Smooth muscle cell (in vitro differentiated cells): ENCODE data around the gene ATXN1. TPM values are rescaled to one million over a fixed set of nuclear protein-coding genes. Genes with fewer than 3 reads are reported as not detected.

ENCODE experiments used
- DNase-seq: peaks from one replicate; lab custom pipeline; 2025; ENCODE audit not compliant: unreplicated experiment; lab: John Stamatoyannopoulos, UW
- H2AFZ ChIP-seq: fragments of 200-600 bp; sonication (generic); 2 replicates; pipeline ENCODE4 v1.6.0; 2016; ENCODE audit warnings: antibody characterized with exemption, low read depth, mild to moderate bottlenecking
- H3F3A ChIP-seq: fragments of 200-600 bp; sonication (generic); 2 replicates; pipeline ENCODE4 v1.6.0; 2017; ENCODE audit warnings: antibody characterized with exemption, low read depth
- H3K27ac ChIP-seq: fragments of 200-600 bp; sonication (generic); 2 replicates; pipeline ENCODE4 v1.5.1; 2016; ENCODE audit warnings: low read depth, mild to moderate bottlenecking
- H3K27me3 ChIP-seq: fragments of 200-600 bp; sonication (generic); 2 replicates; pipeline ENCODE4 v1.6.1; 2016; ENCODE audit warnings: low read depth, mild to moderate bottlenecking
- H3K36me3 ChIP-seq: fragments of 200-600 bp; sonication (generic); 2 replicates; pipeline ENCODE4 v1.5.1; 2016; ENCODE audit warnings: low read depth
- H3K4me1 ChIP-seq: fragments of 200-600 bp; sonication (generic); 2 replicates; pipeline ENCODE4 v1.5.1; 2016; ENCODE audit warnings: low read depth
- H3K4me2 ChIP-seq: fragments of 200-600 bp; sonication (generic); 2 replicates; pipeline ENCODE4 v1.6.0; 2016; ENCODE audit warnings: mild to moderate bottlenecking
- H3K4me3 ChIP-seq: fragments of 200-600 bp; sonication (generic); 2 replicates; pipeline ENCODE4 v1.5.1; 2016; ENCODE audit warnings: mild to moderate bottlenecking
- H3K79me2 ChIP-seq: fragments of 200-600 bp; sonication (generic); 2 replicates; pipeline ENCODE4 v1.6.0; 2016; ENCODE audit warnings: low read depth, mild to moderate bottlenecking
- H3K9ac ChIP-seq: fragments of 200-600 bp; sonication (generic); 2 replicates; pipeline ENCODE4 v1.6.0; 2016; ENCODE audit warnings: low read depth
- H3K9me3 ChIP-seq: fragments of 200-600 bp; sonication (generic); replicated peaks from 2 replicates; pipeline ENCODE4 v1.5.1; 2016; ENCODE audit warnings: low read depth
- H4K20me1 ChIP-seq: fragments of 200-600 bp; sonication (generic); 2 replicates; pipeline ENCODE4 v1.6.0; 2016; ENCODE audit warnings: low read depth
- WGBS: methylation state at CpG from one replicate; pipeline ENCODE4 v1.1.7; 2016; ENCODE audit warnings: low lambda C conversion rate; 5-methylcytosine and 5-hydroxymethylcytosine counted together
- polyA plus RNA-seq: library from polyadenylated mRNA; unstranded; fragments of >200 nt; fragmentation: Nextera tagmentation; extraction: Ambion mirVana; gene quantifications from 2 replicates; pipeline ENCODE4 v1.2.1, GENCODE V29; 2016
- total RNA-seq: library from RNA; depleted of rRNA; stranded (reverse); fragments of >200 nt; gene quantifications from 2 replicates; pipeline ENCODE4 v1.2.3, GENCODE V29; 2014
- TF ChIP-seq, protein P1 (sequence below): fragments of 200-600 bp; sonication (generic); IDR thresholded peaks from 2 replicates; pipeline ENCODE4 v1.5.1; 2017; ENCODE audit warnings: borderline replicate concordance, mild to moderate bottlenecking, antibody characterized with exemption; ENCODE audit not compliant: insufficient read depth, poor library complexity, severe bottlenecking

The ATXN1 gene
- total and polyA plus RNA-seq, 2 experiments from 2014 or later: 17.9 to 40.6 TPM

GRCh38 chr6:16639684-16640480, 121.4 kb downstream of the ATXN1 start:
- Histone ChIP-seq H3K27me3 (no peaks in the 10 kb centered on the region), H3K9ac (no peak overlapping the region), H3K27ac (peak overlapping the region; percentile 75), H3K79me2 (peaks cover 14% of the 10 kb centered on the region), H3K4me2 (peak overlapping the region; percentile 24), H3K4me1 (peaks cover 8% of the 10 kb centered on the region), H2AFZ (no peak overlapping the region), H3K9me3 (no peaks in the 10 kb centered on the region), H3K4me3 (no peak overlapping the region), H4K20me1 (peaks cover 51% of the 10 kb centered on the region), H3K36me3 (no peaks in the 10 kb centered on the region), H3F3A (no peaks in the 10 kb centered on the region)
- no peak for DNase-seq
- WGBS: 86% methylated on average over 10 of the region's 10 CpGs
- TF ChIP-seq, protein P1, sequence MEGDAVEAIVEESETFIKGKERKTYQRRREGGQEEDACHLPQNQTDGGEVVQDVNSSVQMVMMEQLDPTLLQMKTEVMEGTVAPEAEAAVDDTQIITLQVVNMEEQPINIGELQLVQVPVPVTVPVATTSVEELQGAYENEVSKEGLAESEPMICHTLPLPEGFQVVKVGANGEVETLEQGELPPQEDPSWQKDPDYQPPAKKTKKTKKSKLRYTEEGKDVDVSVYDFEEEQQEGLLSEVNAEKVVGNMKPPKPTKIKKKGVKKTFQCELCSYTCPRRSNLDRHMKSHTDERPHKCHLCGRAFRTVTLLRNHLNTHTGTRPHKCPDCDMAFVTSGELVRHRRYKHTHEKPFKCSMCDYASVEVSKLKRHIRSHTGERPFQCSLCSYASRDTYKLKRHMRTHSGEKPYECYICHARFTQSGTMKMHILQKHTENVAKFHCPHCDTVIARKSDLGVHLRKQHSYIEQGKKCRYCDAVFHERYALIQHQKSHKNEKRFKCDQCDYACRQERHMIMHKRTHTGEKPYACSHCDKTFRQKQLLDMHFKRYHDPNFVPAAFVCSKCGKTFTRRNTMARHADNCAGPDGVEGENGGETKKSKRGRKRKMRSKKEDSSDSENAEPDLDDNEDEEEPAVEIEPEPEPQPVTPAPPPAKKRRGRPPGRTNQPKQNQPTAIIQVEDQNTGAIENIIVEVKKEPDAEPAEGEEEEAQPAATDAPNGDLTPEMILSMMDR: no peak

- TF ChIP-seq, protein P1: no peak
- no peak overlapping the region for H3K9ac ChIP-seq
- H3K79me2 ChIP-seq: peaks cover 35% of the 10 kb centered on the region
- no peak overlapping the region for H2AFZ ChIP-seq
- no peak overlapping the region for H3K4me2 ChIP-seq
- DNase-seq: no peak
- H3K9me3 ChIP-seq: no peaks in the 10 kb centered on the region
- peaks cover 60% of the 10 kb centered on the region for H4K20me1 ChIP-seq
- WGBS: 68% methylated on average over 5 of the region's 5 CpGs
- H3K27ac ChIP-seq: no peak overlapping the region
- no peaks in the 10 kb centered on the region for H3K36me3 ChIP-seq
- peaks cover 25% of the 10 kb centered on the region for H3K4me1 ChIP-seq
- no peak overlapping the region for H3K4me3 ChIP-seq
- no peaks in the 10 kb centered on the region for H3K27me3 ChIP-seq
- H3F3A ChIP-seq: no peaks in the 10 kb centered on the region
Measured at GRCh38 chr6:16637635-16638034, 123.6 kb downstream of the ATXN1 start.

- Histone ChIP-seq H3K9ac (no peak overlapping the region), H4K20me1 (peaks cover 66% of the 10 kb centered on the region), H3K4me3 (no peak overlapping the region), H3K36me3 (no peaks in the 10 kb centered on the region), H2AFZ (no peak overlapping the region), H3K27me3 (no peaks in the 10 kb centered on the region), H3F3A (no peaks in the 10 kb centered on the region), H3K27ac (peak overlapping the region; percentile 61), H3K79me2 (peaks cover 32% of the 10 kb centered on the region), H3K9me3 (no peaks in the 10 kb centered on the region), H3K4me1 (peaks cover 25% of the 10 kb centered on the region), H3K4me2 (peak overlapping the region; percentile 62)
- DNase-seq: no peak
- TF ChIP-seq, protein P1: no peak
- WGBS: 53% methylated on average over 14 of the region's 14 CpGs
Measured at GRCh38 chr6:16635810-16636602, 125.3 kb downstream of the ATXN1 start.
